Prostate gland (tissue), 2 donors: ENCODE measurements around the gene PRR19.
A peak's percentile ranks its signal among the peaks of the same experiment; 100 is the strongest.

Experiments used
- CTCF ChIP-seq, 4 experiments: fragments of 200-600 bp in 2 of 4; fragments of 450-650 bp in 2 of 4; sonication (generic) in 2 of 4; IDR thresholded peaks; 1 replicate in 3 of 4; 2 replicates in 1 of 4; pipeline ENCODE4 v1.5.1; 2016 to 2019; ENCODE audit warnings: antibody characterized with exemption in 4 of 4, mild to moderate bottlenecking in 2 of 4, moderate library complexity in 2 of 4
- POLR2A ChIP-seq: fragments of 450-650 bp; IDR thresholded peaks from one replicate; pipeline ENCODE4 v1.6.1; 2016; ENCODE audit warnings: antibody characterized with exemption, mild to moderate bottlenecking

- TF ChIP-seq POLR2A (no peak), CTCF (IDR thresholded peaks at IDR 0.05) (peak in 1 of 4 experiments; percentile 4)
Observed at GRCh38 chr19:42323852-42324654, 22.1 kb downstream of the PRR19 start.
